Fibroblast of villous mesenchyme (primary cell): ENCODE results near the gene RASGEF1C. TPM values are rescaled to one million over a fixed set of nuclear protein-coding genes. Genes with fewer than 3 reads are reported as not detected.

Source experiments
- DNase-seq: peaks from one replicate; pipeline ENCODE4 v3.0.0-alpha.2; 2010; ENCODE audit warnings: low read depth
- H3K4me3 ChIP-seq: 2 replicates; pipeline ENCODE4 v1.5.1; 2011; ENCODE audit warnings: low read depth, mild to moderate bottlenecking, low read length
- total RNA-seq: library from RNA; depleted of rRNA; stranded (reverse); fragments of >200 nt; gene quantifications from 2 replicates; pipeline ENCODE4 v1.2.3, GENCODE V29; 2012
- TF ChIP-seq, protein P1 (sequence below): IDR thresholded peaks from 2 replicates; pipeline ENCODE4 v1.5.1; 2012; ENCODE audit warnings: low read depth, mild to moderate bottlenecking, low read length; ENCODE audit not compliant: insufficient read depth

RASGEF1C gene
- total RNA-seq, 1 donor: not detected

DNA sequence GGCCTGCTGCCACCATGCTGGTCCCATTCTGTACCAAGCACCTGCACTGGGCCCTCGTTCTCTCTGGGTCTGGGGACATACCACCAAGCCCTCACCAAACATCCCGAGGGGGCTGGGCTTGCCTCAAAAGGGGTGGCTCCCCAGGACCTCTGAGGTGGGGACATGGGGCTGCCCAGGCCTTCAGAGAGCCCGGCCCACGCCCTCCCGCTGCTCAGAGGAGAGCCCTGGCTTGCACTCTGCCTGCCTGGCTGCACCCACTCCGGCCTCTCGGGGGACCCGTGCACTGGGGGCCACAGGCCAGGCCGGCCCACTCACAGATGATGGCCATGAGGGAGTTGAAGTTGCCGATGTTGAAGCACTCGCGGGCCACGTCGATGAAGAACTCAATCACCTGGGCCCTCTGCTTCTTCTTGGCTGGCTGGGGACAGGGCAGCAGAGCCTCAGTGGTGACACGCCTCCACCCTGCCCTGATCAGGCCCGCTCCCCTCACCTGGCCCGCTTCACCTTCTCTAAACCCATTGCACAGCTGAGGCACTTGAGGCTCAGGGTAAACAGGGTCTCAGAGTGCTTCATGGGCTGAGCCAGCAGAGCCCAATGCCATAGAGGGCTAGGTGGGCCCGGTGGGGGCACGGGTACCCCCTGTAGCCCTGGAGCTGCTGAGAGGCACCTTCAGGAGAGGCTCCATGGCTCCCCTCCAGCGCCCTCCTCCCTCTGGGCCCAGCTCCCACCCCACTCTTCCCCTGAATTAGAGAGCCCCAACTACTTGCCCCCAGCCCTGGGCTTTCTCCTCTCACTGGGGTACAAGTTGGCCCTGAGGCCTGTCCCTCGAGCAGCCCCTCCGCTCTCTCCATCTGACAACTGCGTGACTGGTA, 89.7 kb downstream of the RASGEF1C start:
- DNase-seq: no peak
- TF ChIP-seq, protein P1, sequence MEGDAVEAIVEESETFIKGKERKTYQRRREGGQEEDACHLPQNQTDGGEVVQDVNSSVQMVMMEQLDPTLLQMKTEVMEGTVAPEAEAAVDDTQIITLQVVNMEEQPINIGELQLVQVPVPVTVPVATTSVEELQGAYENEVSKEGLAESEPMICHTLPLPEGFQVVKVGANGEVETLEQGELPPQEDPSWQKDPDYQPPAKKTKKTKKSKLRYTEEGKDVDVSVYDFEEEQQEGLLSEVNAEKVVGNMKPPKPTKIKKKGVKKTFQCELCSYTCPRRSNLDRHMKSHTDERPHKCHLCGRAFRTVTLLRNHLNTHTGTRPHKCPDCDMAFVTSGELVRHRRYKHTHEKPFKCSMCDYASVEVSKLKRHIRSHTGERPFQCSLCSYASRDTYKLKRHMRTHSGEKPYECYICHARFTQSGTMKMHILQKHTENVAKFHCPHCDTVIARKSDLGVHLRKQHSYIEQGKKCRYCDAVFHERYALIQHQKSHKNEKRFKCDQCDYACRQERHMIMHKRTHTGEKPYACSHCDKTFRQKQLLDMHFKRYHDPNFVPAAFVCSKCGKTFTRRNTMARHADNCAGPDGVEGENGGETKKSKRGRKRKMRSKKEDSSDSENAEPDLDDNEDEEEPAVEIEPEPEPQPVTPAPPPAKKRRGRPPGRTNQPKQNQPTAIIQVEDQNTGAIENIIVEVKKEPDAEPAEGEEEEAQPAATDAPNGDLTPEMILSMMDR: no peak
- H3K4me3 ChIP-seq: no peak overlapping the region

DNA sequence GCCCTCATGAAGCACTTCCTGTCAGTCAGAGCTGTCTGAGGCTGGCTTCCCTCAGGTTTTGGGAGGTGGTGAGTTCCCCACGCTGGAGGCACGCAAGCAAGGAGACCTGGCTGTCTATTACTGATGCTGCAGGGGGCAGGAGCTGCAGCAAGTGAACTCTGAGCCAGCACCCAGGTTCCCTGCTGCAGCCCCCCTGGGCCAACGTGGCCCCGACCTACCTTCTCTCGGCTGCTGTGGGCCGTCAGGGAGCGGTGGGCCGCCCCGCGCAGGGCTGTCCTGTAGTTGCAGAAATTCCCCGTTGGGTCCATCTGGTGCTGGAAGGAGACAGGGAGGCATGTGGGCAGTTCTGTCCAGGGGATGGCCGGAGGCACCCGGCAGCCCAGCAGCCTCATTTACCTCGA, 90.6 kb downstream of the RASGEF1C start:
- TF ChIP-seq, protein P1: no peak
- no peak overlapping the region for H3K4me3 ChIP-seq
- no peak for DNase-seq

DNA sequence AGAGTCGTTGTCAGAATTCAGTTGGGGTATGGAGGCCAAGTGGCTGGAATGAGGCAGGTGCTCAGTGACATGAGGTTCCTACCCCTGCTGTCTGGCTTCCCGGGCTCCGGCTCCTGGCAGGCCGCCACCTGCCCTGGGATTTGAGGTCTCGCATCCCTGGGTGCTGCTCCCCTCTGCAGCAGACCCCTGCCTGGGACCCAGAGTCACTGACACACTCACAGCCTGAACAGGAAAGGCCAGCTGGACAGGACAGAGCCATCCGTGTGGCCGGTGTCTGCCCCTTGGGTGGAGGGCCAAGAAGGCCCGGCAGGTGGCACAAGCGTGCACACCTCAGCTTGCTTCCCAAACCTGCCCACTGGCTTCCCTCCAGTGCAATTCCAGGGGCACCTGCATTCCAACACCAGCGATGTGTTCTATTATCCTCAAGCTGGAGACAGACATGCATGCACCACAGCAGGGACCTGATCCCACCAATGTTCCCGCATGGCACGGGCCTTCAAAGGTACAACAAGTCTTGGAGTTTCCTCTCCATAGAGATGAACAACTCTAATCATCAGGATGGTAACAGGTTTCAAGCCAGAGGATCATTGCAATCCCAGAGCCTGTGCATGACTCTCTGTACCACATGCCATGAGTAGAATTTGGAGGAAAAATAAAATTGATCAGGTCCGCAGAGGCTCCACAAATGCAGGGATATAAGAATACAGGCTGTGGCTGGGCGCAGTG, 91.8 kb downstream of the RASGEF1C start:
- DNase-seq: no peak
- TF ChIP-seq, protein P1: no peak
- H3K4me3 ChIP-seq: no peak overlapping the region

GRCh38 chr5:180116077-180116999, 92.7 kb downstream of the RASGEF1C start:
- no peak overlapping the region for H3K4me3 ChIP-seq
- TF ChIP-seq, protein P1: no peak
- DNase-seq: no peak

DNA sequence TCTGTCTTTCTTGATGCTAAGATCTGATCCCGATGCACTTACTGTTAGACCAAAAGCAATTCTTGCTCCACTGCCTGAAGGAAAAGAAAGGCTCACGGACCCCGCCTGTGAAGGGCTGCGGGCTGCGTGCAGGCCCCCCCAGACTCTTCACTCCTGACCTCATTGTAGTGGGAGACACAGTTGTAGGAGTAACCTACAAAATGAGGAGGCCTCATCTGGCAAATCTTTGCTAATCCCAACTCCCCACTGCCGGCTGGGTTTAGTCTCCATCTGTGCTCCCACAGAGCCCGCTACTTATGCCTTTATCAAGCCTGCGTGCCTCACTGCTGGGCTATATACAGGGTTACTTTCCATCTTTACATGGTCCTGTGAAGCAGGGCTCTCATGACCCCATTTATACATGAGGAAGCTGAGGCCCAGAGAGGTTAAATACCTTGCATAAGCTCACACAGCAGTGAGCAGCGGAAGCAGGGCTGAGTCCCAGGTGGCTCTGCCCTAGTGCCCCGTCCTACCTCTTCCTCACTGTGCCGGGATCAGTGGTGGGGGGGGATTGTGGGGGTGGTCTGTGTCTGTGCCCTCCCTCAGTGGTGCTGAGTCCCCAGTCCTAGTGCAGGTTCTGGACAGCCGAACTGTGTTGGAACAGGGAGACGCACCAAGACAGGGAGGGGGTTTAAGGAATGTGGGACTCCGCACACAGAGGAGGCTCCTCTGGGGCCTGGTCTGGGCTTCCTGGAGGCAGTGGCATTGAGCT, 93.5 kb downstream of the RASGEF1C start:
- no peak overlapping the region for H3K4me3 ChIP-seq
- TF ChIP-seq, protein P1: no peak
- DNase-seq: no peak
